Measurements from ENCODE around the gene MTG1.

MTG1 gene

GRCh38 chr10:133471300-133472109 is 77.5 kb downstream of the MTG1 start:
- DNase-seq: no peak
